PC-9 (cell line): ENCODE data around the gene TTC39C. TPM values are rescaled to one million over a fixed set of nuclear protein-coding genes. Genes with fewer than 3 reads are reported as not detected.

Experiments
- BruUV-seq: library from RNA; stranded (reverse); fragments of 400-500 nt; replicated peaks from 2 replicates; lab custom pipeline; 2021; lab: Mats Ljungman, UMichigan
- CTCF ChIA-PET: fragments of 300-600 bp; sonication (Branson Sonifier 250); formaldehyde crosslinking; loops from one replicate; lab custom pipeline; 2022; ENCODE audit warnings: antibody characterized with exemption; lab: Charles Lee
- POLR2A ChIA-PET: fragments of 300-600 bp; sonication (Branson Sonifier 250); formaldehyde crosslinking; loops from one replicate; lab custom pipeline; 2022; ENCODE audit warnings: antibody characterized with exemption; ENCODE audit not compliant: unreplicated experiment; lab: Charles Lee
- DNase-seq, 2 experiments: peaks; one replicate each; pipeline versions ENCODE4 v3.0.0 to v3.0.0-alpha.2; 2015 to 2022; ENCODE audit warnings: mixed read lengths in 1 of 2
- H2AFZ ChIP-seq: fragments of 200-600 bp; sonication (generic); 2 replicates; pipeline ENCODE4 v1.8.1; 2017; ENCODE audit warnings: antibody characterized with exemption
- H3F3A ChIP-seq: fragments of 200-600 bp; sonication (generic); 2 replicates; pipeline ENCODE4 v1.8.1; 2017; ENCODE audit warnings: antibody characterized with exemption, mild to moderate bottlenecking, low read depth; ENCODE audit not compliant: insufficient read depth
- H3K27ac ChIP-seq: fragments of 200-600 bp; sonication (generic); 2 replicates; pipeline ENCODE4 v1.6.1; 2016; ENCODE audit warnings: mixed run types
- H3K27me3 ChIP-seq: fragments of 200-600 bp; sonication (generic); 2 replicates; pipeline ENCODE4 v1.6.1; 2016; ENCODE audit warnings: low read depth, mixed run types; ENCODE audit not compliant: insufficient read depth
- H3K36me3 ChIP-seq: fragments of 200-600 bp; sonication (generic); 2 replicates; pipeline ENCODE4 v1.6.1; 2016; ENCODE audit warnings: low read depth, mixed run types
- H3K4me1 ChIP-seq: fragments of 200-600 bp; sonication (generic); replicated peaks from 2 replicates; pipeline ENCODE4 v1.6.1; 2016; ENCODE audit warnings: mixed run types; ENCODE audit not compliant: insufficient read depth
- H3K4me2 ChIP-seq: fragments of 200-600 bp; sonication (generic); 2 replicates; pipeline ENCODE4 v1.6.1; 2017; ENCODE audit warnings: mixed run types
- H3K4me3 ChIP-seq: fragments of 200-600 bp; sonication (generic); 2 replicates; pipeline ENCODE4 v1.6.1; 2016; ENCODE audit warnings: mixed run types
- H3K79me2 ChIP-seq: fragments of 200-600 bp; sonication (generic); 2 replicates; pipeline ENCODE4 v1.6.1; 2017; ENCODE audit warnings: low read depth, mixed run types
- H3K9me2 ChIP-seq: fragments of 200-600 bp; sonication (generic); 2 replicates; pipeline ENCODE4 v1.8.1; 2017; ENCODE audit warnings: mild to moderate bottlenecking; ENCODE audit not compliant: insufficient read depth
- H3K9me3 ChIP-seq: fragments of 200-600 bp; sonication (generic); 2 replicates; pipeline ENCODE4 v1.8.1; 2016; ENCODE audit warnings: low read depth; ENCODE audit not compliant: insufficient read depth
- H4K20me1 ChIP-seq: fragments of 200-600 bp; sonication (generic); 2 replicates; pipeline ENCODE4 v1.8.1; 2017; ENCODE audit not compliant: insufficient read depth
- EZH2 ChIP-seq: fragments of 200-600 bp; sonication (generic); IDR thresholded peaks from 2 replicates; pipeline ENCODE4 v1.8.0; 2017; ENCODE audit warnings: antibody characterized with exemption, low read depth
- intact Hi-C: fragments of 100-400 bp; cut with micrococcal nuclease; formaldehyde crosslinking; loops from one replicate; pipeline ENCODE4 v1.10.0; 2022; ENCODE audit not compliant: unreplicated experiment
- total RNA-seq: library from RNA; stranded (reverse); gene quantifications from 2 replicates; pipeline ENCODE4 v1.2.3, GENCODE V29; 2021
- TF ChIP-seq, protein P1 (sequence below): fragments of 200-600 bp; sonication (generic); conservative IDR thresholded peaks from 2 replicates; pipeline ENCODE4 v1.6.1; 2017; ENCODE audit warnings: mixed run types, antibody characterized with exemption, mild to moderate bottlenecking, moderate library complexity

TTC39C gene
- total RNA-seq, 1 experiment from 2014 or later: 15.3 TPM

DNA sequence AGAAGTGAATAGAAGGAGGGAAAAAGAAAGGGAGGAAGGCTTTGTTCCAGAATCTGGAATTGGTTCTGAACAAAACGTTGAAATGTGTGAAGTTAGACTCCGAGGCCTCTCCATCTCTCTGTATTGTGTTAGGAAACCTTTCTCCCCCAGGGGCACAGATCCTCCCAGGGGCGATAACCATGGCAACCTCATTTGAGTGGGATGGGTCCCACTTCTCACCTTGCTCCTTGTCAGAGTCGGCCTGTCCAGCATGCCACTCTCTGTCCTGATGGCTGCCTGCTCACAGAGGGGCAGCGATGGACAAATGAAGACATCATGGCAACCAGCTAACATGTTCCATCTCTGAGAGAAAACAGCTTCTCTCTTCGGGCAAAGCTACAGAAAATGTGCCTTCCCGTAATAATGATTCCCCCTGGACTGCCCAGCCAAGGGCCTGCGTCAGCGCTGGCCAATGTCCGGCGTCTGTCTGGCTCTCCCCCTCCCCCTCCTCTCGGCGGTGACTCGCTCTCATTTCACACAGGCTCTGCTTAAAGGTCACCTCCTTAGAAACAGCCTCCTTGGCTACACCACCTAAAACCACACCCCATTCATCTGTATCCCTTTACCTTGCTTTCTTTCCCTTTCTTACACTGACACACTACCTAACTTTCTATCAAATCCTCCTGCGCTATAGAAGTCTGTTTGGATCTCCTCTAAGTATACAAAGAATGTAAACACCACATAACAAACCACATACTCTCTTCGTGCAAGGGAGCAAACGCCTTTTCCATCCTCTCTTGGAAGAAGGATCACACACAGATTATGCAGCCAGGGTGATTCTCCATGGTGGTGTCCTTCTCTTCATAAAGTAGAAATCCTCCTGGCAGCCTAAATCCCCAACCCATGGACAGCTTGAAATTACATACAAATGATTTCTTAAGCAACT lies 32.1 kb upstream of the TTC39C start:
- no peak overlapping the region for H3K4me3 ChIP-seq
- intact Hi-C loops: no loop called here
- H3K27me3 ChIP-seq: no peaks in the 10 kb centered on the region
- no peaks in the 10 kb centered on the region for H3F3A ChIP-seq
- H3K4me1 ChIP-seq: no peaks in the 10 kb centered on the region
- no peaks in the 10 kb centered on the region for H4K20me1 ChIP-seq
- DNase-seq: no peak
- H3K9me2 ChIP-seq: no peaks in the 10 kb centered on the region
- H3K4me2 ChIP-seq: no peak overlapping the region
- H3K36me3 ChIP-seq: no peaks in the 10 kb centered on the region
- TF ChIP-seq, protein P1, sequence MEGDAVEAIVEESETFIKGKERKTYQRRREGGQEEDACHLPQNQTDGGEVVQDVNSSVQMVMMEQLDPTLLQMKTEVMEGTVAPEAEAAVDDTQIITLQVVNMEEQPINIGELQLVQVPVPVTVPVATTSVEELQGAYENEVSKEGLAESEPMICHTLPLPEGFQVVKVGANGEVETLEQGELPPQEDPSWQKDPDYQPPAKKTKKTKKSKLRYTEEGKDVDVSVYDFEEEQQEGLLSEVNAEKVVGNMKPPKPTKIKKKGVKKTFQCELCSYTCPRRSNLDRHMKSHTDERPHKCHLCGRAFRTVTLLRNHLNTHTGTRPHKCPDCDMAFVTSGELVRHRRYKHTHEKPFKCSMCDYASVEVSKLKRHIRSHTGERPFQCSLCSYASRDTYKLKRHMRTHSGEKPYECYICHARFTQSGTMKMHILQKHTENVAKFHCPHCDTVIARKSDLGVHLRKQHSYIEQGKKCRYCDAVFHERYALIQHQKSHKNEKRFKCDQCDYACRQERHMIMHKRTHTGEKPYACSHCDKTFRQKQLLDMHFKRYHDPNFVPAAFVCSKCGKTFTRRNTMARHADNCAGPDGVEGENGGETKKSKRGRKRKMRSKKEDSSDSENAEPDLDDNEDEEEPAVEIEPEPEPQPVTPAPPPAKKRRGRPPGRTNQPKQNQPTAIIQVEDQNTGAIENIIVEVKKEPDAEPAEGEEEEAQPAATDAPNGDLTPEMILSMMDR: no peak
- TF ChIP-seq EZH2: no peak
- no peak overlapping the region for H2AFZ ChIP-seq
- H3K79me2 ChIP-seq: no peaks in the 10 kb centered on the region
- no TSS peak for BruUV-seq
- ChIA-PET POLR2A (no interaction called here), CTCF (no interaction called here)
- H3K9me3 ChIP-seq: no peaks in the 10 kb centered on the region
- no peak overlapping the region for H3K27ac ChIP-seq

GRCh38 chr18:23983112-23983511 lies 31.4 kb upstream of the TTC39C start:
- Histone ChIP-seq H3K4me2 (no peak overlapping the region), H4K20me1 (no peaks in the 10 kb centered on the region), H3K79me2 (no peaks in the 10 kb centered on the region), H3F3A (no peaks in the 10 kb centered on the region), H3K27me3 (no peaks in the 10 kb centered on the region), H3K27ac (no peak overlapping the region), H3K4me1 (no peaks in the 10 kb centered on the region), H3K4me3 (no peak overlapping the region), H2AFZ (no peak overlapping the region), H3K36me3 (no peaks in the 10 kb centered on the region), H3K9me3 (no peaks in the 10 kb centered on the region), H3K9me2 (no peaks in the 10 kb centered on the region)
- TF ChIP-seq EZH2: no peak
- TF ChIP-seq, protein P1: no peak
- intact Hi-C loops: no loop called here
- BruUV-seq: no TSS peak
- CTCF ChIA-PET: no interaction called here
- POLR2A ChIA-PET: no interaction called here
- no peak for DNase-seq

GRCh38 chr18:23986600-23987359 lies 27.8 kb upstream of the TTC39C start:
- intact Hi-C loops: no loop called here
- Histone ChIP-seq H3K4me3 (no peak overlapping the region), H3K9me2 (no peaks in the 10 kb centered on the region), H3K79me2 (no peaks in the 10 kb centered on the region), H3K4me2 (no peak overlapping the region), H4K20me1 (no peaks in the 10 kb centered on the region), H3K9me3 (no peaks in the 10 kb centered on the region), H3K27ac (no peak overlapping the region), H2AFZ (no peak overlapping the region), H3K4me1 (no peaks in the 10 kb centered on the region), H3K36me3 (no peaks in the 10 kb centered on the region), H3F3A (no peaks in the 10 kb centered on the region), H3K27me3 (no peaks in the 10 kb centered on the region)
- ChIA-PET POLR2A (no interaction called here), CTCF (no interaction called here)
- TF ChIP-seq, protein P1: no peak
- TF ChIP-seq EZH2: no peak
- no TSS peak for BruUV-seq
- DNase-seq: no peak
